ENCODE measurements around the gene RTP3.
"Not testable (repeated sequence)": the region's sequence is repeated elsewhere in the genome, so short reads cannot be mapped to it uniquely, and the experiment has no call there.

Gene RTP3

DNA sequence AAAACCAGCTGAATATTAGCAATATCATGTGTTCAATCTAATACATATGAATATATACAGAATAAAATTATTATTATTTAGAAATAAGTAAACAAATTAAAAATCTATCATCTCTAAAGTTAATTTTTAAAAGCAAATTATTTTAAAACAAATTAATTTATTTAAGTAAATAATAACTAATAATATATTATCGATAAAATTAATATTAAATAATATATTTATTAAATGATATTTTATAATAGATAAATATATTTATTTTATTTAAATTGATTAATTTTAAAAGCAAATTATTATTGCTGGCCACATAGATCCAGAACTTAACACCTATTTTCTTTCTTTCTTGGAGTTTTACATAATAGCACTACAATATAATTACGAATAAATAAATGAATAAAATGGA lies 22.2 kb downstream of the RTP3 start:
- no peak for DNase-seq (ENCODE audit: low spot score)

DNA sequence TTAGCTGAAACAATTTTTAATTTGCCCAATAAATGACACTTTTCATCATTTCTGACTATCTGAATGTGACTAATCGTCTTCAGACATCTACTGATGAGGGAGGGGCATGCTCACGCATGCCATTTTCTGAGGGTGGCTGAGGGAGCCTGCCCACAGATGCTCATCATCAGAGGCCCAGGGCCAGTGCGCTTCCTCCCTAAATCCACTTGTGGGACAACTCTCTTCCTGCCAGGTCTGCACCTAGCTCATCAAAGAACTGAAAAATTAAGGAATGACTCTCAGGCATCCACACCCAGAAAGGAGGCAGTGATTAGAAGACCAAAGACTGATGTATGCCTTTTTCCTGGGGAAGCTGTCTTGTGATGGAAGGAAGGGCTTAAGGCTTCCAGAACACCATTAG lies 22.8 kb downstream of the RTP3 start:
- no peak for DNase-seq (ENCODE audit: low spot score)

DNA sequence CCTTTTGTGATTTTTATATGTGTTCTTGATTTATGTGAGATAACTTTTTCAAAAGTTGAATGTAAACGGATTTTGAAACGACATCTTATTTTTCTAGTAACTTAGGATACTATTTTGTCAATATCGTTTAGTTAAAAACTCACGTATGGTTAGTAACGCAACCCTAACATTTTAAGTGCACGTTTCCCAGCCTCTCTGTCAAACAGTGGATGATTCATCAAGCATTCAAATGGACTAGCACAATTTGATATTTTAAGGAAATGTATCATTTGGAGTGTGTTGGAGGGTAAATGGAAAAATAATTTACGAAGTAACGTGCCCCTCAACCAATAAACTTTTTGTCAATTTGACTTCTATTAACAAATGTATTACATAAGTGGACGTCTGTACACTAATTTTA lies 23.3 kb downstream of the RTP3 start:
- no peak for DNase-seq (ENCODE audit: low spot score)

DNA sequence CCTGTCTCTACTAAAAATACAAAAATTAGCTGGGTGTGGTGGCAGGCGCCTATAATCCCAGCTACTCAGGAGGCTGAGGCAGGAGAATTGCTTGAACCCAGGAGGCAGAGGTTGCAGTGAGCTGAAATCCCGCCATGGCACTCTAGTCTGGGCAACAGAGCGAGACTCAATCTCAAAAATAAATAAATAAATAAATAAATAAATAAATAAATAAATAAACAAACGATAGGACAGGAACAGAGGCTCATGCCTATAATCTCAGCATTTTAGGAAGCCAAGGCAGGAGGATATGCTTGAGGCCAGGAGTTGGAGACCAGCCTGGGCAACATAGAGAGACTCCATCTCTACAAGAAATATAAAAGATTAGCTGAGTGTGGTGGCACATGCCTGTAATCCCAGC lies 24.4 kb downstream of the RTP3 start:
- not testable (repeated sequence) for DNase-seq (ENCODE audit: low spot score)

DNA sequence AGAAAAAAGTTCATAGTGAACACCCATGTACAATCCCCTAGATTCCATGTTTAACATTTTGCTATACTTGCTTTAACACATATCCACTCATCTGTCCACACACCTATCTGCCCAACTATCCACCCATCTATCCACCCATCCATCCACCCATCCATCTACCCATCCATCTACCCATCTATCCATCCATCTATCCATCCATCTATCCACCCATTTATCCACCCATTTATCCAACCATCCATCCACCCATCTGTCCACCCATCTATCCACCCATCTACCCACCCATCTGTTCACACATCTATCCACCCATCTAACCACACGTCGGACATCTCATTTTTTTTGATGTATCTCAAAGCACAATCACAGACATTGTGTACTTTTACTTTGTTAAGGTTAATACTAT lies 25.8 kb downstream of the RTP3 start:
- no peak for DNase-seq (ENCODE audit: low spot score)

DNA sequence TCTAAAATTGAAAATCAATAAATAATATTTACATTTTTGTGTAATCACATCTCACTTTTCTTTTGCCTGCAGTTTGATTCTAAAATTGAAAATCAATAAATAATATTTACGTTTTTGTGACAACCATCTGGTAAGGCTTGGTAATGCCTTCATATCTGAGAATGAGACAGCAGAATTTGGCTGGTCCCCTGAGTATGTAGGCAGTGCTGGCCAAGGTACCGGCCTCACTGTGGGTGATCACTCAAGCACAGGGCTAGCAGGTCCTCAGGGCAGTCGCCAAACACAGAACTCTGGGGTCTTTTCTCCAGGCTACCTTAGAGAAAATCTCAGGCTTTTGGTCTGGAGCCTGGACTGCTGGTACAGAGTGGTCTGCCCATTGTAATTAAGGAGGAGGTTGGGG lies 26.2 kb downstream of the RTP3 start:
- no peak for DNase-seq (ENCODE audit: low spot score)

DNA sequence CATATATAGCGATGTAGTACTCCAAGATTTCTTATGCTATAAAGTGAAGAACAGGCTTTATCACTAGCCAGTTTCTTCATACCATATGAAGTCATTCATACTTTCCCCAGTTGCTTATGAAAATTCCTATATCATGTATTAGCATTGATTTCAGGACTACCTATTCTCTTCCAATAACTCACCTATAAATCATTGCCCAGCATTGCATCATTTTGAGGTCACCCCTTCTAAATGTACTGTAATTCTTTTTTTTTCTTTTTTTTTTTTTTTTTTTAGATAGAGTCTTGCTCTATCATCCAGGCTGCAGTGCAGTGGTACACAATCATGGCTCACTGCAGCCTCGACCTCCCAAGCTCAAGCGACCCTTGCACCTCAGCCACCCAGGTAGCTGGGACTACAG lies 27.1 kb downstream of the RTP3 start:
- no peak for DNase-seq (ENCODE audit: low spot score)

DNA sequence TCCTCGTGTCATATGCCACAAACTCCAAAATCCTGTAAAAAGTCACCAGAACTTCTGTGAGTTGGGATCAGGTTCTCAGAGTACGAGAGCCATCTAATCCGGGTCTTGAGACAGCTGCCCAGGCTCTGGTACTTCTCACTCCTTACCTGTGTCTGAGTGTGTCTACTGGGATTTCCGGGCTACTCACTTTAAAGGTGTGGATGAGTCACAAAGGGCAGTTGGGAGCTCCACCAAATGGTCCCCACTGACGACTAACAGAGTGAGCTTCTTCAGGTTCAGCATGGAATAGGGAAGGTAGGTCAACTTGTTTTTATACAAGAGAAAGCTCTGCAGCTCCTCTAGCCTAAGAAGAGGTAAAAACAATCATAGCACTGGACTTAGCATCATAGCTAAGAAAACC lies 29.5 kb downstream of the RTP3 start:
- no peak for DNase-seq (ENCODE audit: low spot score)

DNA sequence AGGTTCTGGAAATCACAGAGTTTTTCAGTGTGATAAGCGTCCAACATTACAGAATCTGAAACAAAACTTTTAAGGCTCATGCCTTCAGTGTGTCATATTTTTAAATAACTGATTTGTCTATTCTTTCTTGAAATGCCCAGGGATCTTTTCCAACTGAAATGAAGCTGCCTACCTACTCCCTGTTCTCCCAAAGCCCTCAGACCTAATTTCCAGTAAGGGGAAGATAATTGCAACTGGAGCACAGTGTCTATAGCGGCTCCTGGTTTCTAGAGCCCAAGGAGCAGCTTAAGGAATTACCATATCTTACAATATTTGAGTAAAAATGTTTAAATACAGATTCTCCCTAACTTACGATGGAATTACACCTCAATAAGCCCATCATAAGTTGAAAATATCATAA lies 35.3 kb downstream of the RTP3 start:
- DNase-seq (ENCODE audit: low spot score): no peak

DNA sequence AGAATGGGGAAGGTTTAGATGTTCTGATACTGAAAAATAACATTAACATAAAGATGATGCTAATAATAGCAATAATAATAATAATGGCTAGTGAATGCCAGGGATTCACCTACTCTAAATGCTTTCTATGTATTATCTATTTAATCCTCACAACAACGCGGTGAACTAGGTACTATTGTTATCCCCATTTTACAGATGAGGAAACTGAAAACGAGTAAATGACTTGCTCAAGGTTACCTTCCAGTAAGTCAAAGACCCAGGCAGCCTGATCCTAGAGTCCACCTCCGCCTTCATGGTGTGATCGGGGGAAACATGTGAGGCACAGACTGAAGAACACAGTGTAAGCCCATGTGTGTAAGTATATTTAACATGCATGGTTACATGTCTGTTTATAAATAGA lies 38.0 kb downstream of the RTP3 start:
- no peak for DNase-seq (ENCODE audit: low spot score)

DNA sequence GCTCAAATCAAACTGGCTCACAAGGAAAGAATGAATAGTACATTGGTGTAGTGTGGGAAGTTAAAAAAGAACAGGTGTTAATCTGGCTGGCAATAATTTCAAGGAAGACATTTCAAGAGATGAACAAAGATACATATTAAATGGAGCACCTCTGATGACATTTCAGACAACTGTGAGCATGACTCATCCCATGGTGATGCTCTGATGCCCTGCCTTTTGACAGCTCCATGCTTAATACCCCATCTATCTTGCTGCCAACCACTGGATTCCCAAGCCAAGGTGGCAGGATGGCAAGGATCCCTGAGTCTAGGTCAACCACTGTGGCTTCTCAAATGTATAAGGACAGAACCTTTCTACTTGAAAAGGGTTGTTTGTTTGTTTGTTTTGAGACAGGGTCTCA lies 39.0 kb downstream of the RTP3 start:
- DNase-seq (ENCODE audit: low spot score): no peak

DNA sequence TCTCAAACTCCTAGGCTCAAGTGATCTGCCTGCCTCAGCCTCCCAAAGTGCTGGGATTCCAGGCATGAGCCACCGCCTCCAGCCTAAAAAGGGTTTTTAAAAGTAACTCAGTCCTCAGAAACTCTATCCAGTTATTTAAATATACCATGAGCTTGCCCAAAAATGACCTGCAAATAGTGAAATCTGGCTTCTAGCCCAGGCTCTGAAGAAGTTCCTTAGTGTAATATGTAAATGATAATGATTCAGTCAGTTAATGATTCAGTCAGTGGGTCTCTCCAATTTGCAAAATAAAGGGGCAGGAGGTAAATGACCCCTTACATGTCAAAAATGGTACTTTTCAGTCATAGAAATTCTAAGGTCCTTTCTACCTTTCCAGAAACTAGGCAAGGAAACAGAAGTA lies 39.5 kb downstream of the RTP3 start:
- DNase-seq (ENCODE audit: low spot score): no peak

DNA sequence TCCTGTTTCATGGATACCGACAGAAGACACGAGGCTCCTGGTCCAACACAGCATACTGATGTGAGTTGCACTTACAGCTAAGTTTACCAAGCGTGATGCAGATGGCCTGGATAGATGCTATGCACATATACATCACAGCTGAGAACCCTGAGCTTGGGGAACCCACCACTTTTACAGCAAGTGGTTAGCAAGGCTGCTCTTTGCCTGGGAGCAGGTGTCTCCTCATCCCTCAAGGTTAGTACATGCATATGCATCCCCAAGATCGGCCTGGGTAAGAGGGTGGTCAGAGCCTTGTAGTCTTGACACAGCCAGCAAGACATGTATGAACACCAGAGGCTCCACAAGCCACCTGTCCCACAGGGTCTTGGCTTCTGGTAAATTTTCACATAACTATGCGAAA lies 40.0 kb downstream of the RTP3 start:
- no peak for DNase-seq (ENCODE audit: low spot score)

DNA sequence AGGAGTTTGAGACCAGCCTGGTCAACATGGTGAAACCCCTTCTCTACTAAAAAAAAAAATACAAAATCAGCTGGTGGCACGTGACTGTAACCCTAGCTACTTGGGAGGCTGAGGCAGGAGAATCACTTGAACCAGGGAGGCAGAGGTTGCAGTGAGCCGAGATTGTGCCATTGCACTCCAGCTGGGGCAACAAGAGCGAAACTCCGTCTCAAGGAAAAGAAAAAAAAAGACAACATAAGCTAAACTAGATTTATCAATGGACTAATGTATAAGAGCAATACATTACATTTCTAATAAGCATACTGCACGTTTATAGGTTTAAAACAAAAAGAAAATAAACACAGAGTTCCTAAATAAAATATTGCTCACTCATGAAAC lies 40.6 kb downstream of the RTP3 start:
- DNase-seq (ENCODE audit: low spot score): not testable (repeated sequence)

DNA sequence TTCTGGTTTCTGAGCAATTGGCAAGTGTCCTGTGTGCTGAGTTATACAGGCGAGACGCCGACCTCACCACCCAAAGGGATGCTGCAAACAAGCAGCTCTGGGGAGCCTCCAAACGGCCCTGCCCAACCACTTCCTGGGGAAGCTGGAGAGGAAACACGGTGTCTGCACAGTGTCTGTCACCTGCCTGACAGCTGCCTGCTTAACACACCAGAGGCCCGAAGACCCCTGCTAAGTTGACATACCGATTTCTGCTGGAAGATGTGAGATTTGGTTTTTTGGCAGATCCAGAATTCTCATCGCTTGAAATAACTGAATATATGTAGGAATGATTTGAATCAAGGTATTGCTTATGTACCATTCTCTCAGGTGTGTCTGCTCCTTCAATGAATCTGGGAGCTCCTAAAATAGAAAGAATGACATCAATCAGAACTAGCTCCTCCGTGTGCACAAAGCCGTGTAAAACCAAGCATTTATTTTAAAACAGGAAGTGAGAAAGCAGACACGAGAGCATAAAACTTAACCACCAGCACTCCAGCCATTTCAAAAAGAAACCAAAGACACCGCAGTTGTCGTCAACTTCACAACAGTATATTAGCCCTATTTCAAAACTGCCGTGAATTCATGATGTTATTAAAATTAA lies 41.1 kb downstream of the RTP3 start:
- peak; percentile 19 for DNase-seq (ENCODE audit: low spot score)

DNA sequence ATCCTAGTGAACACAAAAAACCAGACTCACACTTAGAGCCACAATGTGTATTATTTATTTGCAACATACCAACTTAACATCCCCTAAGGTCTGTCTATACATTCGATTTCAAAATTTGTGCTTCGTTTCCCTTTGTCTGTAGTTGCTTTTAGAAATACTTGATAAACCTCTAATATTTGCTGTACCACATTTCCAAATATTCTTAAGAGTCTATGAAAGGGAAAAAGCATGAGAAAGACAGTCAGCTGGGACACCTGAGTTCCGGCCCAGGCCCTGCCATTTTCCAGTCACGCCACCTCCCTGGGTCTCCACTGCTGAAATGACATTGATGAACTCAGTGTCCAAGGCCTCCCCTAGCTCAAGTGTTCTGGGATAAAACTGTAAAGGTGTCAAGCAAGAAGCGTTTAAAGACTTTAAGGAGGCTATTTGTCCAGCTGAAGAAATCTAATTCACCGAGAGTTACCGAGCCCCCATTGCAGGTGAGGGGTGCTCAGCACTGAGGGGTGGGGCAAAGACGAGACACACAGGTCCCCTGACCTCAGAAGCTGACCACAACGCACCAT lies 41.7 kb downstream of the RTP3 start:
- DNase-seq (ENCODE audit: low spot score): no peak

DNA sequence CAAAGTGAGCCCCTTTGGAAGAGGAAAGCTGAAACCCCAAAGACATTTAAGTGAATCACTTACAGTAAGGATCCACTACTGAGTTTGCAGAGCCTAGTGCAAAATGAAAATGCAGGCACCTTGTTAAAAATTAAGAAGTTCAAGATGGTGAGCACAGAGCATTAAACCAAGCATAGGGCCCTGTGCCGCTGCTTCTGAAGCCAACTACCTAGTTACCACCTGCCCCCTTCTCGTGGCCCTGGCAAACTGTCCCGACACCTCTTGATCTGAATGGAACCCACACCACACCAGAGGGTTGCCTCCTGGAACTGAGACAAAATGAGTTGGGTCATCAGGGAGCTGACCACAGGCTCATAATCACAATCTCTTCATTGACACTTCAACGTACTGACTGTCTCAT lies 42.8 kb downstream of the RTP3 start:
- no peak for DNase-seq (ENCODE audit: low spot score)

DNA sequence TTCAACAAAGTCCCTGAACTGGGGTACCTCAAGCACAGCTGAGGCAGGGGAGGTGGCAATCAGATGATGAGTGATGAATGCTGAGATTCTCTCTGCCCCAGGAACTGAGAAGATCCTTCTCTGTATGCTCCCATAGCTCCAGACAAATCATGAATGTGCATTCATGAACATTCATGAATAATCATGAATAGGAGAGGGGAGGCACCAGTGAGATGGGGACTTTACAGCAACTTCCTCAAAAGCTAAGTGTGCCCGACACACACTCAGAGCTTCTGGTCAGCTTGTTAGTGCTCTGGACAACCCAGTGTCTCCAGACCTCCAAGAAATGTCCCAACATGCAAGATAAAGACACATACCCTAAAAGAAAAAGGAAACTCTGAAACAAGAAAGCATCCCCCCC lies 44.1 kb downstream of the RTP3 start:
- no peak for DNase-seq (ENCODE audit: low spot score)

DNA sequence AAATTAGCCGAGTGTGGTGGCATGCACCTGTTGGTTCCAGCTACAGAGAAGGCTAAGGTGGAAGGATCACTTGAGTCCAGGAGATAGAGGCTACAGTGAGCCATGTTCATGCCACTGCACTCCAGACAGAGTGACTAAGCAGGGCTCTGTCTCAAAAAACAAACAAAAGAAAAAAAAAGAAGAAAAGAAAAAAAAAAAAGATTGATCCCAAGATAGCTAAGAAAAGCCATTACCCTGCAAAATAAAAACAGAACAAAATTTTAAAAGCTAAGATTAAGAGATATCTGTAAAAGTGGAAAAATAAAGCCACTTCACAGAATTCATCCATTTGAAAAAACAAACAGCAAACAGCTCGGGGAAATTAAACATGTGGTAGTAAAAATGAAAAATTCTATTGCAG lies 44.6 kb downstream of the RTP3 start:
- no peak for DNase-seq (ENCODE audit: low spot score)

DNA sequence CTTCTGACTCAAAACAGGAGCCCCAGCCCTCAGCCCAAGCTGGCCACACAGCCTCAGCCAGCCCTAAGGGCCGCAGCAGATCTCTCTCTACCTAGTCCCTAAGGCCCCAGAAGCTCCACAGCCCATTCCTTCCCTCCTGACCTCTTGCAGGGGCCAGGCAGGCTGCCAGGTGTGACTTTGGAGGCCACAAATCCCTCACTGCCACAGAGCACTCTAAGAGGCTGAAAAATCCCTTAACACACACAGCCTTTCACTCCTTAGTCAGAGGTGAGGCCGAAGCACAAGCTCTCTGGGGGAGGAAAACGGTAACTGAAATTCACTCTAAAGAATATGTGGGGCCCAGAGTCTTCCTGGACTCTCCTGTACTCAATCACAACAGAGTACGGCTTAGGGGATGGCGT lies 45.0 kb downstream of the RTP3 start:
- DNase-seq (ENCODE audit: low spot score): no peak

DNA sequence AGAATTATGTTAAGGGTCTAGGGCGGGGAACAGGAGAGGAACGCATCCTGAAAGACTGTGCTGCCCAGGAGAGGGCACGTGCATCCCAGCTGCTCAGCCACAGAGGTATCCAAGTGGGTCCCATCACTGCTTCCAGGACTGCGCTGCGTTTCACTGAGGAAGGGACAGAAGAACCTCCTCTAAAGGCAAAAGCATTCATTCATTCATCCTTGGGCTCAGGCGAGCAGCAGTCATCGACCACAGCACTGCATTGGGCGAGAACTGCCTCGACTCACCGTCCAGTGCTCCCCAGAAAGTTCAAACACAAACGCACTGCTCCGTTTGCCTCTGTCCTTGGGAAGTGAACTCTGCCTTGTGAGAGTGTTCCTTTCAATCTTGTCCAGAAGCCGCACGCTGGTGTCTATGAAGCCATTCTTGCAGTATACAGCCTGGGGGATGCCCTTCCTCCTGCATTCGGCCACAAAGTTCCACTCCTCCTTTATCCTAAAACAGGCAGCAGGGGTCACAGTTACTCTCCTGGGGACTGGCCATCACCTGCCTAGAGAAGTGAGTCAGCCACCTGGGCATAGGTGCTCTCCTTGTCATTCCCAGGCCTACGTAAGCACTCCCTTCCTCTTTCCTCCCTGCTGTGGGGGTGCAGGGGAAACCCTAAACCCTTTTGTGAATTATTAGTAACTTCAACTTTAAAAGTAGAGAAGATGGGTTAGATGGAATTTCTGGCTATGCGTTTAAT lies 47.2 kb downstream of the RTP3 start:
- DNase-seq (ENCODE audit: low spot score): no peak

DNA sequence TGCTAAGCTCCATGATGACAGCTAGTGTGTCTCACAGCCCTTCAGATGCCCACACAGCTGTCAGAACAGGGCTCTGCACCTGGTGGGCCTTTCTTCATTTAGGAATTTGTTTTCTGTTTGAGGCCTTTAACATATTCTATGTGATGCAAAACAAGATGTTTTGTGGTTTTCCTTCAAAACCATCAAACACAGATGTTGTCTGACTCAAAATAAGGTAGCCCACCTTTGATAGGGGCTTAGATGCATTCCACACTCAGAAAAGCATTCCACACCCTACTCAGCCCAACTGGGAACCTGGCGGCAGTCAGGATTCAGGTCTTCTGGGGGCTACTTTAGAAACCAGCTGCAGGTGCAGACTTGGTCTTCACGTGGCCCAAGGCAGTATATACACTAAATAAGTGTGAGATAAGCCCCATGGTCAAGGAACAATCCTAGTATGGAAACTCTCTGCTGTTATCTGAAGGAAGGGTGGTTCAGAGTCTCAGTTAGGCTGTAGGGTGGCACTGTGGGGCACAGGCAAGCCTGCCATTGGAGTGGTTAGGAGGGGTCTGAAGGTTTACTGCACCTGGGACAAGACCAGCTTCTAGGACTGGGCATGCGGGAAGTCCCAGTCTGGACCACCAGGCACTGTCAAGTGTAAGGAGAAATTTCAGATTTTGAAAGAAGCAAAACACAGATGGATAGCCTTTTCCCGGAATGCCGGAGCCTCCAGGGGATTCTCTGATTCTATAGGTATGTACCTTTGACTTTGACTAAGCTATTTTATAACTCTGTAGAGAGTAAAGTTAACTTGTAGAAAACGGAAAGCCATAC lies 48.2 kb downstream of the RTP3 start:
- DNase-seq (ENCODE audit: low spot score): no peak

DNA sequence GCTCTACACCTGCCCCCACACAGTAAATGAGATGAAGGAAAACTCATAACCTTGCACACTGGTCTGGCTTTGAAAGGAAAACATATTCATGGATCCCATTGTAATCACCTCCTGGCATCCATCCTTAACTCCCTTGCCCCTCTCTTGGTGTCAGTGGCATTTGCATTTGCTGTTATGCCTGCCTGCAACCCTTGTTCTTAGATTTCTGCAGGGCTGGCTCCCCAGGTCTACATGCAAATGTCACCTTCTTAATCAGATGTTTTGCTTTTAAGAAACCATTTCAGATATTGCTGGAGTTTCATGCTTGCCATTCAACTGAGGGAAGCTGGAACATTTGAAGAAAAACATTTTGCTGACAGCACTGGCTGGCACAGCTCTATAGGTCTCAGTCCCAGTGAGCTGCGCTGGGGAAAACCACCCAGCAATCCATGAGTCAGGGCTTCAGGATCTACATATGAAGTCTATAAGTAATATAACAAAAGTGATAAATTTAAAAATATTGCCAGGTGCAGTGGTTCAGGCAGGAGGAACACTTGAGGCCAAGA lies 49.2 kb downstream of the RTP3 start:
- no peak for DNase-seq (ENCODE audit: low spot score)
